HG02981 (cell line): Measurements from ENCODE around the gene ARHGAP42.

Experiments
- ATAC-seq: cut with Tn5 transposase; IDR thresholded peaks from one replicate; pipeline ENCODE4 v1.9.1; 2021; ENCODE audit warnings: mild to moderate bottlenecking, moderate library complexity; ENCODE audit not compliant: unreplicated experiment

ARHGAP42 gene

DNA sequence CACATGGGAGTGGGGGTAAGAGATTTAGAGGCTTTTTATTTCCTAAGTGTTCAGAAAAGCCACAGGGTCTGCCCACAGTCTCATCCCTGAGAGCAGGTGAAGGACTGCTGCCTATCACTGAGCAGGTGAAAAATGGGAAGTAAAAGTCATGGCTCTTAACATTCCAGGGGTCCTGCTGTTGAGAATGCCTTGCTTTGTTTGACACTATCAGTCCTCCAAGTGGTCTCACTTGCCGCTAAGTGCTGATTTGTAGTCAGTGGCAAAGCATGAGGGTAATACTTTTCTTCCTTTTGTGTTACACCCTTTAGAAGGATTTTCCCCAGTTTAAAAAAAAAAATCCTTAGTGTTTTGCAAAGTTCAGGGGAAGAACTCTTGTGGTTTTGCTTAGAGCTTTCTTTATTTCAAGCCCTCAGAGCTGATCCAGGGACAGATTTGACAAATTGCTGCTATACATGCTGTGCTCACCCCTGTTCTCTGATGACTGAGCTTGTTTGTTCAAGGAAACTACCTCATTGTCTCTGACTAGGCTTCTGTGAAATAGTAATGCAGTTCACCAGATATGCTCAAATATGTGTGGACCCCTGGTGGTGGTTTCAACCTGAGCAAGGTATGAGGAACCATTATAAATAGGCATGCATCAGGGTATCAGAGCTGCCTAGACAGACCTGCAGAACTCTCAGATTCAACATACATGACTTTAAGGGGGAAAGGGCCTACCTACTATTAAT, 141.0 kb downstream of the ARHGAP42 start:
- peak; percentile 77 for ATAC-seq

DNA sequence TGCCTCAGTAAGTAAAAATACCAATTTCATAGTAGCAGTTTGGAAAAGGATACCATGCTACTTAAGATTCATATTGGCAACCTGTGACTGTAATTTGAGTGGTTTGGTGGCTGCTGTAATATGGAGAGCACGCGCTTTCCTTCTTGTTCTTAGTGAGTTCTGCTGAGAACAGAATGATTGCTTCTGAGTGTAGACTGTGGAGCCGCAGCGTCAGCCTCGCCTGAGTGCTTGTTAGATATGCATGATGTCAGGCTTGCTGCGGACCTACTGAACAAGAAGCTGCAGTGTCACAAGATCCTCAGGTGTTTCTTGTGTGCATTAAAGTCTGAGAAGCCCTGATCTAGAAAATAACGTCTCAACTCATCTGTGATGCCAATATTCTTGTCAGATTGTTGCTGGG, 143.2 kb downstream of the ARHGAP42 start:
- no peak for ATAC-seq

- no peak for ATAC-seq
These were observed 144.1 kb downstream of the ARHGAP42 start for GRCh38 chr11:100830978-100831732.

DNA sequence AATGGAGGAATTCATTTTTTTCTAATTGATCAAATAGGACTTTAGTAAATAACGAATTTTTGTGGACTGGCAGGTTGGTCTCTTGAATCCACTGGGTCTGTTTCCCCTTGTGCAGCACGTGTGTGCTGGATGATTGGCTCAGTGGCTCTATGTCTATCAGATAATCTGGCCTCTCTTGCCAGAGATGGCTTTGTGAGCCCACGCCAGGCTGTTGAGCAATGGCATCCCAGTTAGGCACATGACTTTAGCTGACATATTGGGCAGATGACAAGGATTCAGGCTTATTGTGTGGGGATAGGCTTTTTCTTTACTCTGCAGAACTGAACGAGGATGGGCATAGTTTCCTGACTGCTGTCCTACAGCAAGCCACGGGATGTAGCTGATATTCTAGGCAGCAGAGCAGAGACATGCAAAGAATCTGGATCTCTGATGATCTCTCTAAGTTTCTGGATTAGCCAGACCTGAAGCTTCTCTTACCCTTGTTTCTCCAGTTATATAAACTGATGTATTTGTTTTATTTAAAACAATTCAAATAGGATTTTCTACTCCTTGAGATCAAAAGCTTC, 144.9 kb downstream of the ARHGAP42 start:
- no peak for ATAC-seq

GRCh38 chr11:100832829-100833228, 145.7 kb downstream of the ARHGAP42 start:
- ATAC-seq, result no peak

DNA sequence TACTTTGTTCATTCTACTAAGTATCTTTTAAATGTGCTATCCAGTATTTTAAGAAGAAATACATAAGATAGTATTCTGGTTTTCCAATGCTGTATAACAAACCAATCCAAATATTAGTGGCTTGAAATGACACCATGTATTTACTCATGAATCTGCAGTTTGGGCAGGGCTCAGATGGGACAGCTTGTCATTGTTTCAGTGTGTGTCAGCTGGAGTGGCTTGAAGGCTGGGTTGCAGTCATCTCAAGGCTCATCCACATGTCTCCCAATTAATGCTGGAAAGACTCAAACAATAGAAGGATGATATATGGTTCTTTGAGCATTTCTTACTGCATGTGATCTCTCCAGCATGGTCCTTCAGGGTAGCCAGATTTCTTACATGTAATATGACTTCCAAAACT, 146.2 kb downstream of the ARHGAP42 start:
- no peak for ATAC-seq

DNA sequence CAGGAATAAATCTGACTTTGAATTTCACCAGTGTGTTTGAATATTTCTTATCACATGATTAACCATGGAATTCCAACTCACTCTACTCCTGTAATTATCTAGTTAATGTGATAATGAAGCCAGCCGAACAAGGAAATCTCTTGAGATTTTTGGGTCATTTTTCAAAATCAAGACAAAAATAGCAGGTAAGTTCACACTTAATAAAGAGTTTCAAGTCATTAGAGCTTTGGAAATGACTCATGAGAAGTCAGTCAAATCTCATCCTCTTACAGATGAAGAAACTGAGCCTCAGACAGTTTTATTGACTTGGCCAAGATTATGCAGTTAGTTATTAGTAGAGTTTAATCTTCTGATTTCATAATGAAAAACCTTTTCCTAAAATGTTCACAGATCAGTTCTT, 148.8 kb downstream of the ARHGAP42 start:
- ATAC-seq, result no peak

- no peak for ATAC-seq
These were observed 150.2 kb downstream of the ARHGAP42 start for GRCh38 chr11:100837311-100837710.

GRCh38 chr11:100841711-100842407, 154.8 kb downstream of the ARHGAP42 start:
- no peak for ATAC-seq

DNA sequence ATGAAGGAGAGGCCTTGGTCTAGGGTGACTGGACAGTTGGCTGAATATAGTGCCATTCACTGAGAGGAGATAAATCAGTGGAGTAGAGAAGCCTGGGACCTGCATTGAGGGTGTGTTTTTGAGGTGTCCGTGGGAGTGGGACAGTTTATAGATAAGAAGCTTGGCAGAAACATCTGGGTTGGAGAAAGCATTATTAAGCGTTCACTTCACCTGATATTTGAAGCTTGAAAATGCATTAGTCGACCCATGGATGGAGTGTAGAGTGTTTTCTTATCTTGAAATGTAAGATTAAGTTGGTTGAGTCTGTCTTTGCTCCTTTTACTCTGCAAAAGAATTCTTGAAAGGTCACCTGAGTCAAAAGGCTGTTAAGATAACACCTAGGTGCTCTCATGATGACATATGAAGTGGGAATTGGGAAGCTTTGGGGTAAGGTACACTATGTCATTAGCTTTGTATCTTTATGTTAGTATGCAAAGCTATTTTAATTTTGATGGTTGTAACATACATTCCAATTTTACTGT, 160.7 kb downstream of the ARHGAP42 start:
- ATAC-seq, result no peak

- no peak for ATAC-seq
These were observed 162.2 kb downstream of the ARHGAP42 start for GRCh38 chr11:100849009-100849900.

DNA sequence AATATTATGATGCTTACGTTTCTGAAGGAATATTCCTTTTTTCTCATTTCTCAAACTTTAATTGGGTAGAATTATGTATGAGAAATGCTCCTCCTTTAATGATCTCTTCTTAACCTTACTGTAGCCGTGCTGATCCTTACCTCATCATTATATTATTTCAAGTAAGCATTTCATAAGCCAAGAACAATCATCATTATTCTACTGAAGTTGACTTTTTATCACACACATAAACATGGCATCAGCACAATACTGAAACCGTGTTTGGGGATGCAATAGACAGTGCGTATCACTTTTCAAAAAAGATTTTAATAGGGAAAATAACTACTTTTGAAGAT, 162.8 kb downstream of the ARHGAP42 start:
- no peak for ATAC-seq

DNA sequence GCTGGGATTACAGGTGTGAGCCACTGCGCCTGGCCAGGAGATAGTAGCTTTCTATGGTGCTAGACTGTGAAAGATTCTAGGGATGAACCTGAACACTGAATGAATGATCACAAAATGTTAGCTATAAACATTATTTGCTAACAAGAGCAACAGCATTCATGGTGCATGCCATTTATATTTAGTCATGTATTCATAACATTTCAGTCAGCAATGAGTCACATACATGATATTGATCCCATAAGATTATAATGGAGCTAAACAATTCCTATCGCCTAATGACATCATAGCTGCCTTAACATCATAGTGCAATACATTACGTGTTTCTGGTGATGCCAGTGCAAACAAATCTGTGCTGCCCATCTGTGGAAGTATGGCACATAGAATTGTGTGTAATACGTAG, 164.1 kb downstream of the ARHGAP42 start:
- no peak for ATAC-seq

DNA sequence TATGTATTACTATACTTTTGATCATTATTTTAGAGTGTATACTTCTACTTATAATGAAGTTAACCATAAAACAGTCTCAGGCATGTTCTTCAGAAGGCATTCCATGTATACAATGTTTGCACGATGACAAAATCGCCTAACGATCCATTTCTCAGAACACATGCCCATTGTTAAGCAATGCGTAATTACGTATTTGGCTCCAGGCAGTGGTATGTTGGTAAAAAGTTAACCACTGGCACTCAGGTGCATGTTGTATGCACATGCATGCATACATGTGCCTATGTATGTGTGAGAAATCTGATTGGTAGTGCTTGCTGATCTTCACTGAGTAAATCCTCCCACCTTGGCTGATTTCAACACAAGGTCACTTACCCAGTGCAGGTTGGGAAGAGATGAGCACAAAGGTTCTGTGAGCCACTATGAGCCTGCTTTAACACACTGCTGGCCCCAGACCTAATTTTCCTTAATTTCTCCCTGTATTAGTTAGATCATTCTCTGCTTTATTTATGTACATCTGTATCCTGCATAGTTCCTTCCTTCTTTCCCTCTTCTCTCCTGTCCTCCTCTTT, 164.6 kb downstream of the ARHGAP42 start:
- no peak for ATAC-seq

DNA sequence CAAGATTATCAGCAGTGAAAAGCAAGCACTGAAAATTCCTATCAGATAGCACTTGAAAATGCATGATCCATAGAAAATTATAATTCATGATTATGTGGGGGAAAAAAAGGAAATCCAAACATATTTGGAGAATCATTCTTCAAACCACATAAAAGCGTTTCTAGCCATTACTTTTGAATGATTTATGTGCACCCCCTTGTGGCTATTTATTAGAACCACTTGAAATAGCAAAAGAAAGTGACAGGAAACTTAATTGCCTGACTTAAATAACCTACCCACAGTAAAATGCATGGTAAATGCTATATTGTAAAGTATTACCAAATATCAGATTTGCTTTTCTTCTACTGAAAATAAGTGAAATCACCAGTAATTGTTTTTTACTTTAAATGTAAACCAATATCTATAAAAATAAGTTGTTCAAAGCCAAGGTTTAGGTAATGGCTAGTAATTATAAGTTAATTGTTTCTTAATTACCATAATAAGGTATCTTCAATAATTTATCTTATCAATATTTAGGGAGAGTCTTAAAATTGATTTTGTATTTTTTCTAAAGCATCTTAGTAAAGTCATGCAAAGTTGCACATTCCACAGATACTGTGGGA, 168.5 kb downstream of the ARHGAP42 start:
- peak; percentile 69 for ATAC-seq

DNA sequence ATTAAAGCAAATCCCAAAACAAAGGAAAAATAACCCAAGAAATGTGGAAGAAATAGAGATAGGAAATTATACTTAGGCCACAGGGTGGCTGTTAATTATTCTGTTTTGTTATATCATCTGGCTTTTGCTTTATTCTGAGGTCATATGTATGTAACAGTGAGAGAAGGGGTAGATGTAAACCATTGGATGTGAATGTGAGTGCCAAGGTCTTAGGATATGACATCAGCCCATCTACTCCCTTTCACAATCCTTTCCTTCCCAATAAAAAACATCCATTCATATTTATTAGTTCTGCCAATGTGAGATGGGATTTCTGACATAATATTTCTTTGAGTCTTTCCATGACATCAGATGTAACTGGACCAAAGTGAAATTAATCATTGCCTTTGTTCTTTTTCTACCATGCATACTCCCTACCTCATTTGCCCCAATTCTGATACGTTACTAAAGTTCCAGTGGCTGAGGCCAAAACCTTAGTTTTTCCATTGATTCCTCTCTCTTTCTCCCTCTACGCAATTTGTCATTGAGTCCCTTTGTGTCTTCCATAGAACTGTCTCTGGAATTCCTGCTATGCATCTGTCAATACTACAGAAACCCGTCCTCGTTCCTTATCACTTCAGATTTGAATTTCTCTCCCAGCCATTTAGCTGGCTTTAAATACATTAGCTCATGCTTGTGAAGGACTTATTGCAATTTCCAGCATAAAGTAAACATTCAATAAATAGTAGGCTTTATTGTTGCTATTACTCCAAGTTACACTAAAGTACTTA, 170.3 kb downstream of the ARHGAP42 start:
- ATAC-seq, result no peak

- no peak for ATAC-seq
These were observed 173.4 kb downstream of the ARHGAP42 start for GRCh38 chr11:100860318-100861155.

GRCh38 chr11:100861212-100861611, 174.1 kb downstream of the ARHGAP42 start:
- no peak for ATAC-seq
